Mammary epithelial cell (primary cell): Measurements from ENCODE around the gene ANKRD36.
"Not testable (repeated sequence)": the region's sequence is repeated elsewhere in the genome, so short reads cannot be mapped to it uniquely, and the experiment has no call there.

Source experiments
- CTCF ChIP-seq, 2 donors: IDR thresholded peaks in 1 of 2; conservative IDR thresholded peaks in 1 of 2; 2 replicates each; pipeline ENCODE4 v1.5.1; 2011 to 2012; ENCODE audit warnings: inconsistent platforms in 2 of 2, low read length in 2 of 2, mild to moderate bottlenecking in 2 of 2, control low read depth in 1 of 2, low read depth in 1 of 2; ENCODE audit not compliant: insufficient read depth in 1 of 2; ENCODE audit errors: extremely low read depth in 1 of 2
- EZH2 ChIP-seq: IDR thresholded peaks from 2 replicates; pipeline ENCODE4 v1.6.1; 2012; ENCODE audit warnings: low read length, inconsistent platforms, borderline replicate concordance

- TF ChIP-seq CTCF (conservative IDR thresholded peaks at IDR 0.05 in 1 of 2, IDR thresholded peaks at IDR 0.05 in 1 of 2; ENCODE audit: extremely low read depth in 1 of 2, insufficient read depth in 1 of 2, low read depth in 1 of 2, low read length in 2 of 2); EZH2: not testable (repeated sequence)
Measured at GRCh38 chr2:97144016-97144415, 31.1 kb downstream of the ANKRD36 start.
